K562 (cell line): ENCODE data around the gene VPREB1.
"Not testable (repeated sequence)": the region's sequence is repeated elsewhere in the genome, so short reads cannot be mapped to it uniquely, and the experiment has no call there.

Experiments
- BRD9 ChIP-seq: fragments of 450-650 bp; IDR thresholded peaks from 2 replicates; pipeline ENCODE4 v1.6.1; 2018; ENCODE audit warnings: low read depth; ENCODE audit not compliant: partially characterized antibody
- CEBPB ChIP-seq: fragments of 450-650 bp; IDR thresholded peaks from 2 replicates; pipeline ENCODE4 v1.6.1; 2016; ENCODE audit warnings: missing genetic modification characterization, missing compliant biosample characterization
- CHD4 ChIP-seq: fragments of 200-600 bp; sonication (generic); IDR thresholded peaks from 3 replicates; pipeline ENCODE4 v1.6.1; 2012; ENCODE audit warnings: low read depth, mild to moderate bottlenecking, mixed read lengths, low read length, inconsistent platforms; ENCODE audit not compliant: insufficient read depth, insufficient replicate concordance, poor library complexity, severe bottlenecking
- CTCF ChIP-seq, 3 experiments: IDR thresholded peaks in 2 of 3; conservative IDR thresholded peaks in 1 of 3; 2 replicates each; pipeline ENCODE4 v1.5.1; 2011 to 2012; ENCODE audit warnings: low read length in 3 of 3, mild to moderate bottlenecking in 3 of 3, control low read depth in 2 of 3, improper control_type of control experiment in 1 of 3, inconsistent platforms in 1 of 3, low read depth in 1 of 3, mixed read lengths in 1 of 3, moderate library complexity in 1 of 3; ENCODE audit not compliant: insufficient read depth in 2 of 3
- FOS ChIP-seq: IDR thresholded peaks from 3 replicates; pipeline ENCODE4 v1.6.1; 2011; ENCODE audit not compliant: insufficient read length; ENCODE audit errors: extremely low read depth
- KLF13 ChIP-seq: fragments of 450-650 bp; IDR thresholded peaks from 2 replicates; pipeline ENCODE4 v1.6.1; 2016; ENCODE audit warnings: missing genetic modification characterization, low read depth, mild to moderate bottlenecking, missing compliant biosample characterization, moderate library complexity, borderline replicate concordance
- POLR2A ChIP-seq: fragments of 450-650 bp; conservative IDR thresholded peaks from 2 replicates; pipeline ENCODE4 v1.6.1; 2016
- RAD51 ChIP-seq: fragments of 450-650 bp; IDR thresholded peaks from 2 replicates; pipeline ENCODE4 v1.7.1; 2016; ENCODE audit warnings: low read depth, mild to moderate bottlenecking, borderline replicate concordance
- SETDB1 ChIP-seq: IDR thresholded peaks from one replicate; pipeline ENCODE4 v1.6.1; 2012; ENCODE audit warnings: low read length, control low read depth, inconsistent platforms
- TAF1 ChIP-seq: IDR thresholded peaks from 2 replicates; pipeline ENCODE4 v1.6.1; 2011; ENCODE audit warnings: mild to moderate bottlenecking, low read length, moderate library complexity; ENCODE audit not compliant: insufficient read depth, control insufficient read depth, severe bottlenecking; ENCODE audit errors: extremely low read depth
- TEAD4 ChIP-seq, 2 experiments: sonication (generic) in 1 of 2; formaldehyde crosslinking in 1 of 2; IDR thresholded peaks; 2 replicates each; pipeline versions ENCODE4 v1.6.1 to v1.8.0; 2012 to 2022; ENCODE audit warnings: borderline replicate concordance in 1 of 2, inconsistent platforms in 1 of 2, low read length in 1 of 2, mild to moderate bottlenecking in 1 of 2, missing genetic modification reagents in 1 of 2
- TFAM ChIP-seq: fragments of 250-450 bp; sonication (Bioruptor Pico); conservative IDR thresholded peaks from 2 replicates; pipeline ENCODE4 v1.5.0; 2021; ENCODE audit warnings: mild to moderate bottlenecking, moderate library complexity
- YY1 ChIP-seq, 3 experiments: IDR thresholded peaks; 2 replicates each; pipeline ENCODE4 v1.6.1; 2011; ENCODE audit warnings: low read length in 2 of 3, mild to moderate bottlenecking in 2 of 3, moderate library complexity in 2 of 3, borderline replicate concordance in 1 of 3, control low read depth in 1 of 3, low read depth in 1 of 3; ENCODE audit not compliant: insufficient read depth in 3 of 3, insufficient replicate concordance in 2 of 3, control insufficient read depth in 1 of 3, insufficient read length in 1 of 3; ENCODE audit errors: extremely low read depth in 1 of 3
- ZFX ChIP-seq: sonication (generic); formaldehyde crosslinking; IDR thresholded peaks from 2 replicates; pipeline ENCODE4 v1.8.0; 2022; ENCODE audit warnings: mild to moderate bottlenecking, missing genetic modification reagents, moderate library complexity

- not testable (repeated sequence) for TF ChIP-seq FOS; CTCF (IDR thresholded peaks at IDR 0.05 in 2 of 3, conservative IDR thresholded peaks at IDR 0.05 in 1 of 3; ENCODE audit: insufficient read depth in 2 of 3, low read depth in 1 of 3, low read length in 3 of 3); BRD9; CHD4; RAD51; TEAD4 (IDR thresholded peaks at IDR 0.05; ENCODE audit: low read length); TEAD4 (CRISPR knock-in tag; IDR thresholded peaks at IDR 0.05; ENCODE audit: borderline replicate concordance); TAF1; ZFX (CRISPR knock-in tag); YY1 (IDR thresholded peaks at IDR 0.05; ENCODE audit: borderline replicate concordance in 1 of 3, control insufficient read depth in 1 of 3, extremely low read depth in 1 of 3, insufficient read depth in 3 of 3, insufficient read length in 1 of 3, insufficient replicate concordance in 2 of 3, low read depth in 1 of 3, low read length in 2 of 3); KLF13 (tag); TFAM (CRISPR knock-in tag); CEBPB; SETDB1; POLR2A
These were observed 48.1 kb downstream of the VPREB1 start for GRCh38 chr22:22292656-22293055.
